ENCODE data around the gene RGS1. TPM values are rescaled to one million over a fixed set of nuclear protein-coding genes. Genes with fewer than 3 reads are reported as not detected.

The RGS1 gene
- total and polyA plus RNA-seq, 9 of the 15 experiments (the other 6 are each of a cell fraction or from before 2014, with no cell fraction given), result not detected

DNA sequence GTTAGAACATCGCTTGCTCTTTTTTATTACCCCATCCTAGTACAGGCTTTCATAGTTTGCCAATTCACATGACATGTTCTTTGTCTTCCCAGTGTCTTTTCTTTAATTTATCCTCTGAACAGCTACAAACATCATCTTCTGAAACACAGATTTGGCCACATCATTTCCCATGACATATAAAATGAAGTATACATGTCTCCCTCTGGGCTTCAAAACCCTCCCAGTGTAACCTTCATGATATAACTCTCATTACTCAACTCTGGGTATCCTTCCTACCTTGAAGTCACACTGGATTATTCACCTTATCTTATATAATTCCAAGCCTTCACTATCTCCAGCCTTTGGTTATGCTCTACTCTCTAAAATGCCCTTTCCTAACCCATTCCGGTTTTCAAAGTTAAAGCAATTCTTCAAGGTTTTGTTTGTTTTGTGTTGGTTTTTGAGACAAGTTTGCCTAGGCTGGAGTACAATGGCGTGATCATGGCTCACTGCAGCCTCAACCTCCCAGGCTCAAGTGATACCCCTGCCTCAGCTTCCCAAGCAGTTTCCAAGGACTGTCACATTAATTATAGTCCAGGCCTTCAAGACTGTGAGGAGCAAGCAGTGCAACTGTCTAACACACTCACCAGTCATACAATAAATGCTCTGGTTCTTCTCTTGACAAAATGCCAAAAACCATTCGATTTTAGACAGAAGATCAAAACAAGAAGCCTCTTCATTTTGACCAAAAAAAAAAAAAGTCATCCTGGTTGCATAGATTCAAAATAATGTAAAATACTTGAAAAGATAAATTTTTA lies 5.8 kb downstream of the RGS1 start:
- DNase-seq (ENCODE audit: extremely low read depth in 1 of 4, low spot score in 3 of 4) (no peak), FAIRE-seq (no peak), ATAC-seq (no peak)
- CTCF ChIA-PET (ENCODE audit: low intra/inter-chr PET ratio), result no interaction called here
- Histone ChIP-seq H3K36me3 (ENCODE audit: control insufficient read depth, insufficient read depth, low read length) (no peaks in the 10 kb centered on the region), H4K20me1 (replicated peaks; ENCODE audit: control insufficient read depth, insufficient read depth, low read length) (no peaks in the 10 kb centered on the region), H3K9me3 (replicated peaks; ENCODE audit: control insufficient read depth, insufficient read depth, low read depth, low read length) (no peaks in the 10 kb centered on the region), H3K4me3 (no peak overlapping the region), H3K4me1 (replicated peaks in 1 of 2; ENCODE audit: control insufficient read depth in 2 of 2, insufficient read depth in 2 of 2, low read length in 2 of 2) (no peaks in the 10 kb centered on the region), H3K79me2 (ENCODE audit: control insufficient read depth, insufficient read depth, low read length) (no peaks in the 10 kb centered on the region), H3K9me1 (ENCODE audit: control insufficient read depth, insufficient read depth, low read length) (no peaks in the 10 kb centered on the region), H2AFZ (ENCODE audit: low read depth, low read length) (no peak overlapping the region), H3K9ac (ENCODE audit: insufficient read depth in 1 of 2, low read depth in 2 of 2, low read length in 2 of 2) (no peak overlapping the region), H3K27ac (ENCODE audit: extremely low read depth, low read depth, low read length) (no peak overlapping the region), H3K27me3 (ENCODE audit: control insufficient read depth in 2 of 2, insufficient read depth in 2 of 2, low read length in 2 of 2) (no peaks in the 10 kb centered on the region), H3K4me2 (ENCODE audit: insufficient read depth, low read length) (no peak overlapping the region)
- POLR2A ChIA-PET, result no interaction called here
- intact Hi-C loops (cut with micrococcal nuclease) (no loop called here), in situ Hi-C loops (cut with MboI) (no loop called here)
- TF ChIP-seq, protein P1, sequence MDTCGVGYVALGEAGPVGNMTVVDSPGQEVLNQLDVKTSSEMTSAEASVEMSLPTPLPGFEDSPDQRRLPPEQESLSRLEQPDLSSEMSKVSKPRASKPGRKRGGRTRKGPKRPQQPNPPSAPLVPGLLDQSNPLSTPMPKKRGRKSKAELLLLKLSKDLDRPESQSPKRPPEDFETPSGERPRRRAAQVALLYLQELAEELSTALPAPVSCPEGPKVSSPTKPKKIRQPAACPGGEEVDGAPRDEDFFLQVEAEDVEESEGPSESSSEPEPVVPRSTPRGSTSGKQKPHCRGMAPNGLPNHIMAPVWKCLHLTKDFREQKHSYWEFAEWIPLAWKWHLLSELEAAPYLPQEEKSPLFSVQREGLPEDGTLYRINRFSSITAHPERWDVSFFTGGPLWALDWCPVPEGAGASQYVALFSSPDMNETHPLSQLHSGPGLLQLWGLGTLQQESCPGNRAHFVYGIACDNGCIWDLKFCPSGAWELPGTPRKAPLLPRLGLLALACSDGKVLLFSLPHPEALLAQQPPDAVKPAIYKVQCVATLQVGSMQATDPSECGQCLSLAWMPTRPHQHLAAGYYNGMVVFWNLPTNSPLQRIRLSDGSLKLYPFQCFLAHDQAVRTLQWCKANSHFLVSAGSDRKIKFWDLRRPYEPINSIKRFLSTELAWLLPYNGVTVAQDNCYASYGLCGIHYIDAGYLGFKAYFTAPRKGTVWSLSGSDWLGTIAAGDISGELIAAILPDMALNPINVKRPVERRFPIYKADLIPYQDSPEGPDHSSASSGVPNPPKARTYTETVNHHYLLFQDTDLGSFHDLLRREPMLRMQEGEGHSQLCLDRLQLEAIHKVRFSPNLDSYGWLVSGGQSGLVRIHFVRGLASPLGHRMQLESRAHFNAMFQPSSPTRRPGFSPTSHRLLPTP (IDR thresholded peaks at IDR 0.05; ENCODE audit: borderline replicate concordance, extremely low read depth, insufficient read length), result no peak
- TF ChIP-seq, protein P2, sequence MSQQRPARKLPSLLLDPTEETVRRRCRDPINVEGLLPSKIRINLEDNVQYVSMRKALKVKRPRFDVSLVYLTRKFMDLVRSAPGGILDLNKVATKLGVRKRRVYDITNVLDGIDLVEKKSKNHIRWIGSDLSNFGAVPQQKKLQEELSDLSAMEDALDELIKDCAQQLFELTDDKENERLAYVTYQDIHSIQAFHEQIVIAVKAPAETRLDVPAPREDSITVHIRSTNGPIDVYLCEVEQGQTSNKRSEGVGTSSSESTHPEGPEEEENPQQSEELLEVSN (IDR thresholded peaks at IDR 0.05; ENCODE audit: borderline replicate concordance in 1 of 2, extremely low read depth in 1 of 2, insufficient read depth in 1 of 2, insufficient read length in 1 of 2, low read depth in 1 of 2, low read length in 1 of 2, poor library complexity in 1 of 2, severe bottlenecking in 1 of 2), result no peak
- TF ChIP-seq, protein P3, sequence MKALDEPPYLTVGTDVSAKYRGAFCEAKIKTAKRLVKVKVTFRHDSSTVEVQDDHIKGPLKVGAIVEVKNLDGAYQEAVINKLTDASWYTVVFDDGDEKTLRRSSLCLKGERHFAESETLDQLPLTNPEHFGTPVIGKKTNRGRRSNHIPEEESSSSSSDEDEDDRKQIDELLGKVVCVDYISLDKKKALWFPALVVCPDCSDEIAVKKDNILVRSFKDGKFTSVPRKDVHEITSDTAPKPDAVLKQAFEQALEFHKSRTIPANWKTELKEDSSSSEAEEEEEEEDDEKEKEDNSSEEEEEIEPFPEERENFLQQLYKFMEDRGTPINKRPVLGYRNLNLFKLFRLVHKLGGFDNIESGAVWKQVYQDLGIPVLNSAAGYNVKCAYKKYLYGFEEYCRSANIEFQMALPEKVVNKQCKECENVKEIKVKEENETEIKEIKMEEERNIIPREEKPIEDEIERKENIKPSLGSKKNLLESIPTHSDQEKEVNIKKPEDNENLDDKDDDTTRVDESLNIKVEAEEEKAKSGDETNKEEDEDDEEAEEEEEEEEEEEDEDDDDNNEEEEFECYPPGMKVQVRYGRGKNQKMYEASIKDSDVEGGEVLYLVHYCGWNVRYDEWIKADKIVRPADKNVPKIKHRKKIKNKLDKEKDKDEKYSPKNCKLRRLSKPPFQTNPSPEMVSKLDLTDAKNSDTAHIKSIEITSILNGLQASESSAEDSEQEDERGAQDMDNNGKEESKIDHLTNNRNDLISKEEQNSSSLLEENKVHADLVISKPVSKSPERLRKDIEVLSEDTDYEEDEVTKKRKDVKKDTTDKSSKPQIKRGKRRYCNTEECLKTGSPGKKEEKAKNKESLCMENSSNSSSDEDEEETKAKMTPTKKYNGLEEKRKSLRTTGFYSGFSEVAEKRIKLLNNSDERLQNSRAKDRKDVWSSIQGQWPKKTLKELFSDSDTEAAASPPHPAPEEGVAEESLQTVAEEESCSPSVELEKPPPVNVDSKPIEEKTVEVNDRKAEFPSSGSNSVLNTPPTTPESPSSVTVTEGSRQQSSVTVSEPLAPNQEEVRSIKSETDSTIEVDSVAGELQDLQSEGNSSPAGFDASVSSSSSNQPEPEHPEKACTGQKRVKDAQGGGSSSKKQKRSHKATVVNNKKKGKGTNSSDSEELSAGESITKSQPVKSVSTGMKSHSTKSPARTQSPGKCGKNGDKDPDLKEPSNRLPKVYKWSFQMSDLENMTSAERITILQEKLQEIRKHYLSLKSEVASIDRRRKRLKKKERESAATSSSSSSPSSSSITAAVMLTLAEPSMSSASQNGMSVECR (CRISPR knock-in tag; IDR thresholded peaks at IDR 0.05), result no peak
- TF ChIP-seq MCM2 (IDR thresholded peaks at IDR 0.05; ENCODE audit: low read depth) (no peak), FOSL1 (tag; conservative IDR thresholded peaks at IDR 0.05) (no peak), HNRNPL (IDR thresholded peaks at IDR 0.05; ENCODE audit: low read depth, low read length) (no peak)
- WGBS (ENCODE audit: insufficient coverage, low coverage, missing lambda C conversion rate), result 0% methylated on average over 4 of the region's 4 CpGs
- BruUV-seq (replicated peaks), result no TSS peak

All from K562 (cell line).